HG02763 (cell line): Measurements from ENCODE around the gene BCAR3.

Experiments used
- ATAC-seq: cut with Tn5 transposase; IDR thresholded peaks from one replicate; pipeline ENCODE4 v1.9.1; 2021; ENCODE audit warnings: mild to moderate bottlenecking, moderate library complexity; ENCODE audit not compliant: unreplicated experiment

Gene BCAR3

DNA sequence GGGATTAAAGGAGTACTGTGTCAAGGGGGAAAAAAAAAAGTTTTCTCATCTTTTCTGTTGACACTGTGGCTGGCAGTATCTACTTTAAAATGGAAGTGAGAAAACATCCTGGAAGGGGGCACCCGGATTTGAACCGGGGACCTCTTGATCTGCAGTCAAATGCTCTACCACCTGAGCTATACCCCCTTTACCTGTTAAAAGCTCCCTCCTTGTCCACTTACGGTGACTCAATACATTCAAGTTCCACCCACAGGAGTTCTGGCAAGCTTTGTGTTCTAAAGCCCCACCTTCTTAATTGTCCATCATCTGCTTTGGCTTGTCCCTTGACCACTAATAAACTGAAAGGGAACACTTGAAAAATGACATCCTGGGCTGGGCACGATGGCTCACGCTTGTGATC lies 165.5 kb downstream of the BCAR3 start:
- no peak for ATAC-seq
